Measurements from ENCODE around the gene USP20. TPM values are rescaled to one million over a fixed set of nuclear protein-coding genes. Genes with fewer than 3 reads are reported as not detected.

The USP20 gene
- total and polyA plus RNA-seq, 2 donors (not counting 3 experiments of a cell fraction or from before 2014, with no cell fraction given): 13.4 to 25.9 TPM

DNA sequence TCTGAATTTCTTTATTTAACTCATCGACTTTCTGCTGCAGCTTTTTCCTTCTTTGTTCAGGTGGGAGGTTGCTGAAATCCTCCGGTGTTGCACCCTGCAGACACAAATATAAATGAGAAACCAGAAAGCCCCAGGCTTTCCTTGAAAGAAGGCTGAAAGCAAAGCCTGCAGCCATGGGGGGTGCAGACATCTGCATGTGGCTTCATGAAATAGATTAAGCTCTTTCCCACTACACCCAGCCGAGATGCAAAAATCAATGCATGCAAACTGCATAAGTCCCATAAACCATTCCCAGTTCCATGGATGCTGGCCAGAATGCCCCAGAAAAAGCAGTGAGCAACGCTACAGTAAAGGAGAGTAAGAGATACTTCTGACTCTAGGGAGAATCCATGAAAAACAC is 73.6 kb downstream of the USP20 start:
- Histone ChIP-seq H3K79me2 (ENCODE audit: control insufficient read depth, insufficient read depth, low read length) (no peaks in the 10 kb centered on the region), H2AFZ (ENCODE audit: low read depth, low read length) (no peak overlapping the region), H3K36me3 (ENCODE audit: control insufficient read depth in 2 of 2, extremely low read depth in 1 of 2, insufficient read depth in 2 of 2, low read length in 2 of 2) (peaks cover 0 to 7% of the 10 kb centered on the region in 2 experiments), H3K27me3 (ENCODE audit: control insufficient read depth in 2 of 2, insufficient read depth in 2 of 2, low read length in 2 of 2) (no peaks in the 10 kb centered on the region), H3K4me3 (replicated peaks in 1 of 3; ENCODE audit: insufficient read depth in 1 of 3, low read depth in 1 of 3, low read length in 3 of 3) (no peak overlapping the region), H3K4me1 (ENCODE audit: control insufficient read depth, extremely low read depth, insufficient read depth, low read length) (peaks cover 3% of the 10 kb centered on the region), H3K27ac (ENCODE audit: insufficient read depth, low read depth, low read length) (no peak overlapping the region), H3K4me2 (ENCODE audit: insufficient read depth, low read length) (no peak overlapping the region), H4K20me1 (replicated peaks; ENCODE audit: control insufficient read depth, extremely low read depth, insufficient read depth, low read length) (no peaks in the 10 kb centered on the region), H3K9ac (replicated peaks; ENCODE audit: extremely low read depth, insufficient read depth, low read length) (no peak overlapping the region), H3K9me1 (replicated peaks; ENCODE audit: control insufficient read depth, extremely low read depth, insufficient read depth, low read length) (no peaks in the 10 kb centered on the region), H3K9me3 (replicated peaks; ENCODE audit: control insufficient read depth, insufficient read depth, low read length) (no peaks in the 10 kb centered on the region)
- no TSS peak for BruUV-seq (replicated peaks)
- intact Hi-C loops (cut with micrococcal nuclease) (no loop called here), dilution Hi-C loops (cut with MboI; ENCODE audit: extremely low pct_ligation_motif_present, low sequenced_read_pairs) (no loop called here)
- FAIRE-seq (no peak), DNase-seq (ENCODE audit: low read depth, low spot score) (no peak)
- TF ChIP-seq MYC (IDR thresholded peaks at IDR 0.05; ENCODE audit: low read depth, low read length) (no peak), EZH2 (IDR thresholded peaks at IDR 0.05; ENCODE audit: borderline replicate concordance, low read depth, low read length, severe bottlenecking) (no peak), GATA2 (IDR thresholded peaks at IDR 0.05; ENCODE audit: insufficient read depth, insufficient read length, low read depth, low read length) (no peak), JUN (IDR thresholded peaks at IDR 0.05; ENCODE audit: borderline replicate concordance, insufficient read depth, insufficient read length, low read depth) (no peak), POLR2A (IDR thresholded peaks at IDR 0.05; ENCODE audit: low read depth, low read length) (no peak), POLR2AphosphoS5 (IDR thresholded peaks at IDR 0.05; ENCODE audit: insufficient read depth, low read depth, low read length) (no peak), FOS (IDR thresholded peaks at IDR 0.05; ENCODE audit: borderline replicate concordance, insufficient read depth, low read length) (no peak)
- TF ChIP-seq, protein P1, sequence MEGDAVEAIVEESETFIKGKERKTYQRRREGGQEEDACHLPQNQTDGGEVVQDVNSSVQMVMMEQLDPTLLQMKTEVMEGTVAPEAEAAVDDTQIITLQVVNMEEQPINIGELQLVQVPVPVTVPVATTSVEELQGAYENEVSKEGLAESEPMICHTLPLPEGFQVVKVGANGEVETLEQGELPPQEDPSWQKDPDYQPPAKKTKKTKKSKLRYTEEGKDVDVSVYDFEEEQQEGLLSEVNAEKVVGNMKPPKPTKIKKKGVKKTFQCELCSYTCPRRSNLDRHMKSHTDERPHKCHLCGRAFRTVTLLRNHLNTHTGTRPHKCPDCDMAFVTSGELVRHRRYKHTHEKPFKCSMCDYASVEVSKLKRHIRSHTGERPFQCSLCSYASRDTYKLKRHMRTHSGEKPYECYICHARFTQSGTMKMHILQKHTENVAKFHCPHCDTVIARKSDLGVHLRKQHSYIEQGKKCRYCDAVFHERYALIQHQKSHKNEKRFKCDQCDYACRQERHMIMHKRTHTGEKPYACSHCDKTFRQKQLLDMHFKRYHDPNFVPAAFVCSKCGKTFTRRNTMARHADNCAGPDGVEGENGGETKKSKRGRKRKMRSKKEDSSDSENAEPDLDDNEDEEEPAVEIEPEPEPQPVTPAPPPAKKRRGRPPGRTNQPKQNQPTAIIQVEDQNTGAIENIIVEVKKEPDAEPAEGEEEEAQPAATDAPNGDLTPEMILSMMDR (IDR thresholded peaks at IDR 0.05; ENCODE audit: extremely low read depth in 1 of 2, insufficient read depth in 1 of 2, low read depth in 1 of 2, low read length in 2 of 2): no peak
- TF ChIP-seq, protein P2, sequence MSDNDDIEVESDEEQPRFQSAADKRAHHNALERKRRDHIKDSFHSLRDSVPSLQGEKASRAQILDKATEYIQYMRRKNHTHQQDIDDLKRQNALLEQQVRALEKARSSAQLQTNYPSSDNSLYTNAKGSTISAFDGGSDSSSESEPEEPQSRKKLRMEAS (IDR thresholded peaks at IDR 0.05; ENCODE audit: insufficient read depth, insufficient read length): no peak
- POLR2A ChIA-PET: no interaction called here
- CTCF ChIA-PET: no interaction called here
